HepG2 (cell line): Measurements from ENCODE around the gene SOSTDC1. TPM values are rescaled to one million over a fixed set of nuclear protein-coding genes. Genes with fewer than 3 reads are reported as not detected.

Experiments used
- ARNT ChIP-seq: fragments of 450-650 bp; IDR thresholded peaks from 2 replicates; pipeline ENCODE4 v1.6.1; 2017
- GTF3A ChIP-seq: sonication (generic); formaldehyde crosslinking; conservative IDR thresholded peaks from 2 replicates; pipeline ENCODE4 v1.4.0; 2020; ENCODE audit warnings: mild to moderate bottlenecking, missing genetic modification reagents
- JARID2 ChIP-seq: sonication (generic); formaldehyde crosslinking; IDR thresholded peaks from 2 replicates; pipeline ENCODE4 v1.8.1; 2023; ENCODE audit warnings: missing genetic modification reagents, inconsistent platforms; ENCODE audit not compliant: insufficient replicate concordance
- KLF16 ChIP-seq, 2 experiments: sonication (generic) in 1 of 2; formaldehyde crosslinking in 1 of 2; IDR thresholded peaks; 2 replicates each; pipeline versions ENCODE4 v1.6.1 to v1.8.0; 2016 to 2023; ENCODE audit warnings: missing genetic modification reagents in 2 of 2, missing compliant biosample characterization in 1 of 2
- RELA ChIP-seq: sonication (generic); formaldehyde crosslinking; IDR thresholded peaks from 2 replicates; pipeline ENCODE4 v1.4.0; 2020; ENCODE audit warnings: missing genetic modification reagents
- SETDB1 ChIP-seq: sonication (generic); formaldehyde crosslinking; IDR thresholded peaks from 2 replicates; pipeline ENCODE4 v1.5.1; 2020; ENCODE audit warnings: missing genetic modification reagents, mild to moderate bottlenecking, borderline replicate concordance
- SOX5 ChIP-seq: IDR thresholded peaks from 2 replicates; pipeline ENCODE4 v1.6.1; 2016; ENCODE audit warnings: borderline replicate concordance
- SP2 ChIP-seq: sonication (generic); formaldehyde crosslinking; IDR thresholded peaks from 2 replicates; pipeline ENCODE4 v1.5.1; 2020; ENCODE audit warnings: mild to moderate bottlenecking, missing genetic modification reagents
- SRSF9 ChIP-seq: fragments of 200-400 bp; formaldehyde crosslinking; IDR thresholded peaks from 2 replicates; pipeline ENCODE4 v1.6.1; 2018; ENCODE audit warnings: borderline replicate concordance, mild to moderate bottlenecking, low read depth, low read length; ENCODE audit not compliant: insufficient read depth, poor library complexity, severe bottlenecking
- YEATS2 ChIP-seq: sonication (generic); formaldehyde crosslinking; IDR thresholded peaks from 2 replicates; pipeline ENCODE4 v1.4.0; 2020; ENCODE audit warnings: missing genetic modification reagents, borderline replicate concordance
- ZFY ChIP-seq: sonication (generic); formaldehyde crosslinking; IDR thresholded peaks from 2 replicates; pipeline ENCODE4 v1.4.0; 2020; ENCODE audit warnings: missing genetic modification reagents
- ZKSCAN1 ChIP-seq: fragments of 150-350 bp; IDR thresholded peaks from 2 replicates; pipeline ENCODE4 v1.6.1; 2014; ENCODE audit warnings: low read length
- ZNF264 ChIP-seq: sonication (generic); formaldehyde crosslinking; IDR thresholded peaks from 2 replicates; pipeline ENCODE4 v1.4.0; 2020; ENCODE audit warnings: missing genetic modification reagents
- ZNF350 ChIP-seq: sonication (generic); formaldehyde crosslinking; IDR thresholded peaks from 2 replicates; pipeline ENCODE4 v1.4.0; 2020; ENCODE audit warnings: mild to moderate bottlenecking, low read depth, missing genetic modification reagents, borderline replicate concordance
- ZNF484 ChIP-seq: sonication (generic); formaldehyde crosslinking; IDR thresholded peaks from 2 replicates; pipeline ENCODE4 v1.5.1; 2020; ENCODE audit warnings: mild to moderate bottlenecking, low read depth, missing genetic modification reagents, borderline replicate concordance
- ZNF543 ChIP-seq: sonication (generic); formaldehyde crosslinking; IDR thresholded peaks from 2 replicates; pipeline ENCODE4 v1.4.0; 2020; ENCODE audit warnings: mild to moderate bottlenecking, missing genetic modification reagents
- ZNF788 ChIP-seq: sonication (generic); formaldehyde crosslinking; IDR thresholded peaks from 2 replicates; pipeline ENCODE4 v1.5.0; 2020; ENCODE audit warnings: mild to moderate bottlenecking, missing genetic modification reagents, borderline replicate concordance
- polyA plus RNA-seq, 8 experiments: library from polyadenylated mRNA; depleted of rRNA in 3 of 8; stranded (reverse) in 7 of 8; unstranded in 1 of 8; fragments of >200 nt; fragmentation: Illumina TruSeq in 4 of 8; extraction: Trizol in 4 of 8; gene quantifications; 2 replicates each; pipeline versions ENCODE4 v1.2.1 to v1.2.3, GENCODE V29; 2011 to 2016; ENCODE audit warnings: low read depth in 4 of 8, missing spikeins in 1 of 8, mixed read lengths in 1 of 8; ENCODE audit not compliant: insufficient read depth in 1 of 8
- total RNA-seq, 5 experiments: library from RNA; depleted of rRNA; stranded (reverse); fragments of >200 nt; fragmentation: Illumina TruSeq; extraction: Trizol; gene quantifications; 2 replicates each; pipeline ENCODE4 v1.2.3, GENCODE V29; 2016; ENCODE audit warnings: low read depth in 1 of 5
- TF ChIP-seq, protein P1 (sequence below): sonication (generic); formaldehyde crosslinking; IDR thresholded peaks from 2 replicates; pipeline ENCODE4 v1.5.0; 2020; ENCODE audit warnings: missing genetic modification reagents
- TF ChIP-seq, protein P2 (sequence below): sonication (generic); formaldehyde crosslinking; IDR thresholded peaks from 2 replicates; pipeline ENCODE4 v1.4.0; 2020; ENCODE audit warnings: mild to moderate bottlenecking, missing genetic modification reagents
- TF ChIP-seq, protein P3 (sequence below): sonication (generic); formaldehyde crosslinking; IDR thresholded peaks from 2 replicates; pipeline ENCODE4 v1.9.0; 2021; ENCODE audit warnings: missing genetic modification reagents, borderline replicate concordance
- TF ChIP-seq, protein P4 (sequence below): sonication (generic); formaldehyde crosslinking; IDR thresholded peaks from 2 replicates; pipeline ENCODE4 v1.4.0; 2020; ENCODE audit warnings: missing genetic modification reagents, borderline replicate concordance
- TF ChIP-seq, protein P5 (sequence below): sonication (generic); formaldehyde crosslinking; conservative IDR thresholded peaks from 2 replicates; pipeline ENCODE4 v1.4.0; 2020; ENCODE audit warnings: missing genetic modification reagents

Gene SOSTDC1
- total and polyA plus RNA-seq, 2 of the 13 experiments (the other 11 are each of a cell fraction or from before 2014, with no cell fraction given): not detected

DNA sequence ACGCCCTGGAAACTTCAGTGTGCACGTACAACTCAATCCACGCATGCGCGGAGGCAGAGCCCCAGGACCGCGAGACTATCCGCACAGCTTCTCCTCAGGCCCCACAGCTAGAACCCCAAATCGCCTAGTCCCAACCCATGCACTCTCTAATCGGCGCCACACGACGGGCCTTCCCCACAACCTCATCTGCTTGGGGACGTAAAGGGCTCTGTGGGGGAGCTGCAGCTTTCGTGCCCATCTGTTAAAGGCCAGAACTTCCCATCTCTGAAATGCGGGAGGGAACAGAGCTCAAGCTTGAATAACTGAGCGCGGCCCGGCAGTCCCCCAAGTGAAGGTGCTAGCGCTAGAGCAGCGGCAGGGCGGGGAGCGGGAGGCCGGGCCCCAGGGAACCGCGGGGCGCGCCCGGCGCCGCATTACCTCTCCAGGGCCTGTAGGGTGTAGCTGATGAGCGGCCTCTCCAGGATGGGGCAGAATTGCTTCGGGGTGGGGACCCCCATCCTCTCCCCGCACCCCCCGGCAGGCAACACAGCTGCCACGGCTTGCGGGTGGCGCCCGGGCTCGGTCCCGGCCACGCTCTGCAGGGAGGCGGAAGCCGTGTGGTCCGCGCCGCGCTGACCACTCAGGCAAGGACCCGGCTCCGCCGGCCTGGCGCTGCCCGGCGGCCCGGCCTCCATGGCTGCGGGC, 44.7 kb downstream of the SOSTDC1 start (continued):
- TF ChIP-seq, protein P1, sequence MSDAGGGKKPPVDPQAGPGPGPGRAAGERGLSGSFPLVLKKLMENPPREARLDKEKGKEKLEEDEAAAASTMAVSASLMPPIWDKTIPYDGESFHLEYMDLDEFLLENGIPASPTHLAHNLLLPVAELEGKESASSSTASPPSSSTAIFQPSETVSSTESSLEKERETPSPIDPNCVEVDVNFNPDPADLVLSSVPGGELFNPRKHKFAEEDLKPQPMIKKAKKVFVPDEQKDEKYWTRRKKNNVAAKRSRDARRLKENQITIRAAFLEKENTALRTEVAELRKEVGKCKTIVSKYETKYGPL: no peak
- TF ChIP-seq ZNF264 (CRISPR knock-in tag): peak; percentile 39; the same call in 1 of the 2 replicates
- no peak for TF ChIP-seq ZKSCAN1
- peak; percentile 95 for TF ChIP-seq ZFY (CRISPR knock-in tag)
- TF ChIP-seq, protein P2, sequence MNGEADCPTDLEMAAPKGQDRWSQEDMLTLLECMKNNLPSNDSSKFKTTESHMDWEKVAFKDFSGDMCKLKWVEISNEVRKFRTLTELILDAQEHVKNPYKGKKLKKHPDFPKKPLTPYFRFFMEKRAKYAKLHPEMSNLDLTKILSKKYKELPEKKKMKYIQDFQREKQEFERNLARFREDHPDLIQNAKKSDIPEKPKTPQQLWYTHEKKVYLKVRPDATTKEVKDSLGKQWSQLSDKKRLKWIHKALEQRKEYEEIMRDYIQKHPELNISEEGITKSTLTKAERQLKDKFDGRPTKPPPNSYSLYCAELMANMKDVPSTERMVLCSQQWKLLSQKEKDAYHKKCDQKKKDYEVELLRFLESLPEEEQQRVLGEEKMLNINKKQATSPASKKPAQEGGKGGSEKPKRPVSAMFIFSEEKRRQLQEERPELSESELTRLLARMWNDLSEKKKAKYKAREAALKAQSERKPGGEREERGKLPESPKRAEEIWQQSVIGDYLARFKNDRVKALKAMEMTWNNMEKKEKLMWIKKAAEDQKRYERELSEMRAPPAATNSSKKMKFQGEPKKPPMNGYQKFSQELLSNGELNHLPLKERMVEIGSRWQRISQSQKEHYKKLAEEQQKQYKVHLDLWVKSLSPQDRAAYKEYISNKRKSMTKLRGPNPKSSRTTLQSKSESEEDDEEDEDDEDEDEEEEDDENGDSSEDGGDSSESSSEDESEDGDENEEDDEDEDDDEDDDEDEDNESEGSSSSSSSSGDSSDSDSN (CRISPR knock-in tag): peak; percentile 99
- no peak for TF ChIP-seq JARID2 (CRISPR knock-in tag)
- peak; percentile 80; the same call in 1 of the 2 replicates for TF ChIP-seq ZNF543 (CRISPR knock-in tag)
- TF ChIP-seq SETDB1 (CRISPR knock-in tag): peak; percentile 80; the same call in 1 of the 2 replicates
- TF ChIP-seq SRSF9: no peak
- TF ChIP-seq SP2: 0 out of 2 replicates have a peak, but pooled peaks have one; percentile 24
- no peak for TF ChIP-seq RELA (CRISPR knock-in tag)
- TF ChIP-seq KLF16 (CRISPR knock-in tag; IDR thresholded peaks at IDR 0.05): 0 out of 4 replicates have a peak, but pooled peaks of 1 of the 2 experiments have one; percentile 18
- peak; percentile 53; the same call in 1 of the 2 replicates for TF ChIP-seq ZNF484 (CRISPR knock-in tag)
- TF ChIP-seq, protein P3, sequence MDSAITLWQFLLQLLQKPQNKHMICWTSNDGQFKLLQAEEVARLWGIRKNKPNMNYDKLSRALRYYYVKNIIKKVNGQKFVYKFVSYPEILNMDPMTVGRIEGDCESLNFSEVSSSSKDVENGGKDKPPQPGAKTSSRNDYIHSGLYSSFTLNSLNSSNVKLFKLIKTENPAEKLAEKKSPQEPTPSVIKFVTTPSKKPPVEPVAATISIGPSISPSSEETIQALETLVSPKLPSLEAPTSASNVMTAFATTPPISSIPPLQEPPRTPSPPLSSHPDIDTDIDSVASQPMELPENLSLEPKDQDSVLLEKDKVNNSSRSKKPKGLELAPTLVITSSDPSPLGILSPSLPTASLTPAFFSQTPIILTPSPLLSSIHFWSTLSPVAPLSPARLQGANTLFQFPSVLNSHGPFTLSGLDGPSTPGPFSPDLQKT (CRISPR knock-in tag): no peak
- TF ChIP-seq ZNF350 (CRISPR knock-in tag): 0 out of 2 replicates have a peak, but pooled peaks have one; percentile 41
- TF ChIP-seq SOX5 (CRISPR knock-in tag): no peak
- TF ChIP-seq, protein P4, sequence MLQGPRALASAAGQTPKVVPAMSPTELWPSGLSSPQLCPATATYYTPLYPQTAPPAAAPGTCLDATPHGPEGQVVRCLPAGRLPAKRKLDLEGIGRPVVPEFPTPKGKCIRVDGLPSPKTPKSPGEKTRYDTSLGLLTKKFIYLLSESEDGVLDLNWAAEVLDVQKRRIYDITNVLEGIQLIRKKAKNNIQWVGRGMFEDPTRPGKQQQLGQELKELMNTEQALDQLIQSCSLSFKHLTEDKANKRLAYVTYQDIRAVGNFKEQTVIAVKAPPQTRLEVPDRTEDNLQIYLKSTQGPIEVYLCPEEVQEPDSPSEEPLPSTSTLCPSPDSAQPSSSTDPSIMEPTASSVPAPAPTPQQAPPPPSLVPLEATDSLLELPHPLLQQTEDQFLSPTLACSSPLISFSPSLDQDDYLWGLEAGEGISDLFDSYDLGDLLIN (CRISPR knock-in tag): no peak
- 0 out of 2 replicates have a peak, but pooled peaks have one; percentile 25 for TF ChIP-seq GTF3A (CRISPR knock-in tag)
- TF ChIP-seq, protein P5, sequence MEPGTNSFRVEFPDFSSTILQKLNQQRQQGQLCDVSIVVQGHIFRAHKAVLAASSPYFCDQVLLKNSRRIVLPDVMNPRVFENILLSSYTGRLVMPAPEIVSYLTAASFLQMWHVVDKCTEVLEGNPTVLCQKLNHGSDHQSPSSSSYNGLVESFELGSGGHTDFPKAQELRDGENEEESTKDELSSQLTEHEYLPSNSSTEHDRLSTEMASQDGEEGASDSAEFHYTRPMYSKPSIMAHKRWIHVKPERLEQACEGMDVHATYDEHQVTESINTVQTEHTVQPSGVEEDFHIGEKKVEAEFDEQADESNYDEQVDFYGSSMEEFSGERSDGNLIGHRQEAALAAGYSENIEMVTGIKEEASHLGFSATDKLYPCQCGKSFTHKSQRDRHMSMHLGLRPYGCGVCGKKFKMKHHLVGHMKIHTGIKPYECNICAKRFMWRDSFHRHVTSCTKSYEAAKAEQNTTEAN (CRISPR knock-in tag): no peak; the same call in 1 of the 2 replicates
- TF ChIP-seq YEATS2 (CRISPR knock-in tag): peak; percentile 61; the same call in 1 of the 2 replicates
- TF ChIP-seq ARNT: no peak
- no peak for TF ChIP-seq ZNF788 (CRISPR knock-in tag)
